BLaER1 treated with 17β-estradiol and CSF1 and Interleukin-3, amounts not matched to agents 10 nM and 100 nM (cell line): Measurements from ENCODE around the gene MAB21L4.

Experiments used
- H3K27ac ChIP-seq, 11 experiments: shearing (Covaris generic); formaldehyde crosslinking; 2 replicates each; pipeline ENCODE4 v1.8.1; 2022
- H3K27me3 ChIP-seq, 11 experiments: shearing (Covaris generic); formaldehyde crosslinking; 2 replicates each; pipeline ENCODE4 v1.8.1; 2022
- H3K36me3 ChIP-seq, 11 experiments: shearing (Covaris generic); formaldehyde crosslinking; 2 replicates each; pipeline ENCODE4 v1.8.1; 2022
- H3K4me1 ChIP-seq, 10 experiments: shearing (Covaris generic); formaldehyde crosslinking; 2 replicates each; pipeline ENCODE4 v1.8.1; 2022
- H3K4me2 ChIP-seq, 11 experiments: shearing (Covaris generic); formaldehyde crosslinking; 2 replicates each; pipeline ENCODE4 v1.8.1; 2022
- H3K4me3 ChIP-seq, 10 experiments: shearing (Covaris generic); formaldehyde crosslinking; 2 replicates each; pipeline ENCODE4 v1.8.1; 2022
- H3K9ac ChIP-seq, 11 experiments: shearing (Covaris generic); formaldehyde crosslinking; 2 replicates each; pipeline ENCODE4 v1.8.1; 2022
- H3K9me3 ChIP-seq, 11 experiments: shearing (Covaris generic); formaldehyde crosslinking; replicated peaks in 1 of 11; 2 replicates each; pipeline ENCODE4 v1.8.1; 2022
- H4K20me1 ChIP-seq, 11 experiments: shearing (Covaris generic); formaldehyde crosslinking; 2 replicates each; pipeline ENCODE4 v1.8.1; 2022
- Cebpa-rat ChIP-seq, 11 experiments: shearing (Covaris generic); IDR thresholded peaks; 2 replicates each; pipeline ENCODE4 v1.8.1; 2022

MAB21L4 gene

GRCh38 chr2:240915526-240916341 lies 19.8 kb upstream of the MAB21L4 start:
- Histone ChIP-seq H3K27me3 (peaks cover 0 to 24% (median 0%) of the 10 kb centered on the region in 11 experiments; a peak in 7 of 22 replicates), H3K9ac (peak overlapping the region in 7 of 11 experiments; percentile 15 to 58 (median 49); a peak in 9 of 22 replicates), H3K27ac (no peak overlapping the region), H3K36me3 (no peaks in the 10 kb centered on the region), H3K9me3 (no peaks in the 10 kb centered on the region), H3K4me2 (peak overlapping the region; percentile 74 to 95 (median 91)), H3K4me3 (peak overlapping the region in 8 of 10 experiments; percentile 5 to 63 (median 44); a peak in 12 of 20 replicates), H4K20me1 (peaks cover 0 to 31% (median 0%) of the 10 kb centered on the region in 11 experiments; a peak in 6 of 22 replicates), H3K4me1 (peaks cover 13 to 57% (median 32%) of the 10 kb centered on the region in 10 experiments; a peak in 19 of 20 replicates)
- TF ChIP-seq Cebpa-rat (IDR thresholded peaks at IDR 0.05) = no peak

GRCh38 chr2:240914645-240915525 lies 18.9 kb upstream of the MAB21L4 start:
- no peak overlapping the region for H3K27ac ChIP-seq
- H3K9me3 ChIP-seq = no peaks in the 10 kb centered on the region
- H3K4me1 ChIP-seq = peaks cover 13 to 64% (median 36%) of the 10 kb centered on the region in 10 experiments; a peak in 19 of 20 replicates
- H3K36me3 ChIP-seq = no peaks in the 10 kb centered on the region
- TF ChIP-seq Cebpa-rat (IDR thresholded peaks at IDR 0.05) = no peak
- H3K9ac ChIP-seq = no peak overlapping the region
- H3K27me3 ChIP-seq = peaks cover 0 to 24% (median 0%) of the 10 kb centered on the region in 11 experiments; a peak in 7 of 22 replicates
- H4K20me1 ChIP-seq = peaks cover 0 to 31% (median 0%) of the 10 kb centered on the region in 11 experiments; a peak in 6 of 22 replicates
- no peak overlapping the region for H3K4me3 ChIP-seq
- peak overlapping the region in 10 of 11 experiments; percentile 74 to 95 (median 91); a peak in 17 of 22 replicates for H3K4me2 ChIP-seq

- H3K4me3 ChIP-seq = no peak overlapping the region
- no peak for TF ChIP-seq Cebpa-rat (IDR thresholded peaks at IDR 0.05)
- H3K27ac ChIP-seq = no peak overlapping the region
- no peaks in the 10 kb centered on the region for H3K36me3 ChIP-seq
- H4K20me1 ChIP-seq = peaks cover 0 to 31% (median 0%) of the 10 kb centered on the region in 11 experiments; a peak in 6 of 22 replicates
- H3K4me2 ChIP-seq = peak overlapping the region in 6 of 11 experiments; percentile 4 to 92 (median 29); a peak in 7 of 22 replicates
- no peaks in the 10 kb centered on the region for H3K9me3 ChIP-seq
- H3K4me1 ChIP-seq = peaks cover 13 to 67% (median 36%) of the 10 kb centered on the region in 10 experiments; a peak in 19 of 20 replicates
- peaks cover 0 to 24% (median 0%) of the 10 kb centered on the region in 11 experiments; a peak in 7 of 22 replicates for H3K27me3 ChIP-seq
- no peak overlapping the region for H3K9ac ChIP-seq
These were observed 18.1 kb upstream of the MAB21L4 start for GRCh38 chr2:240913810-240914644.

GRCh38 chr2:240912878-240913809 lies 17.2 kb upstream of the MAB21L4 start:
- no peak for TF ChIP-seq Cebpa-rat (IDR thresholded peaks at IDR 0.05)
- peaks cover 0 to 31% (median 0%) of the 10 kb centered on the region in 11 experiments; a peak in 6 of 22 replicates for H4K20me1 ChIP-seq
- H3K4me3 ChIP-seq = no peak overlapping the region
- peak overlapping the region in 4 of 11 experiments; percentile 7 to 37 (median 16); a peak in 6 of 22 replicates for H3K4me2 ChIP-seq
- peak overlapping the region in 1 of 11 experiments; percentile 22; a peak in 1 of 22 replicates for H3K9ac ChIP-seq
- H3K27ac ChIP-seq = no peak overlapping the region
- H3K4me1 ChIP-seq = peaks cover 13 to 62% (median 32%) of the 10 kb centered on the region in 10 experiments; a peak in 19 of 20 replicates
- H3K36me3 ChIP-seq = no peaks in the 10 kb centered on the region
- peaks cover 0 to 24% (median 0%) of the 10 kb centered on the region in 11 experiments; a peak in 7 of 22 replicates for H3K27me3 ChIP-seq
- no peaks in the 10 kb centered on the region for H3K9me3 ChIP-seq

DNA sequence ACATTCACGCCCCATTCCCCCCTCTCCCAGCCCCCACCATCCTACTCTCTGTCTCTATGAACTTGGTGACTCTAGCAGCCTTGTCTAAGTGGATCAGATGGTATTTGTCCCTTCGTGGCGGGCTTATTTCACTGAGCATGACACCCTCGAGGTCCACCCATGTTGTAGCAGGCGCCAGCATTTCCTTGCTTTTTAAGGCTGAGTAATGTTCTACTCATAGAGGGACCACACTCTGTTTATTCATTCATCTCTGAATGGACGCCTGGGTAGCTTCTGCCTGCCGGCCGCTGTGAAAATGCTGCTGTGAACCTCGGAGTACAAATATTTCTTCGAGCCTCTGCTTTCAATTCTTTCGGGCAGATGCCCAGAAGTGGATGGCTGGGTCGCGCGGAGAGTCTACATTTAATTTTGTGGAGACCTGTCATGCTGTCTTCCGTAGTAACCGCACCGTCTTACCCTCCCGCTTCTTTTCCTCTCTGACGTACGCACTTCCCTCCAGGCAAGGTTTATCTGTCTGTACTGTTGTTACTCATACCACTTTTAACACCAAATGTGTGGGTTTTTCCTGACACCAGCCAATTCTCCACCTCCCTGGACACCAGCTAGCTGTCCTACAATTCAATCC lies 15.8 kb upstream of the MAB21L4 start:
- H3K9me3 ChIP-seq = no peaks in the 10 kb centered on the region
- no peaks in the 10 kb centered on the region for H3K36me3 ChIP-seq
- no peak overlapping the region for H3K4me3 ChIP-seq
- no peak for TF ChIP-seq Cebpa-rat (IDR thresholded peaks at IDR 0.05)
- H3K27ac ChIP-seq = no peak overlapping the region
- H3K4me2 ChIP-seq = no peak overlapping the region
- peaks cover 0 to 23% (median 0%) of the 10 kb centered on the region in 11 experiments; a peak in 5 of 22 replicates for H4K20me1 ChIP-seq
- no peak overlapping the region for H3K9ac ChIP-seq
- peaks cover 0 to 16% (median 0%) of the 10 kb centered on the region in 11 experiments; a peak in 7 of 22 replicates for H3K27me3 ChIP-seq
- peaks cover 9 to 54% (median 25%) of the 10 kb centered on the region in 10 experiments; a peak in 19 of 20 replicates for H3K4me1 ChIP-seq

GRCh38 chr2:240909216-240909974 lies 13.4 kb upstream of the MAB21L4 start:
- Histone ChIP-seq H3K9ac (no peak overlapping the region), H3K9me3 (no peaks in the 10 kb centered on the region), H3K4me2 (no peak overlapping the region), H4K20me1 (peaks cover 0 to 29% (median 17%) of the 10 kb centered on the region in 11 experiments; a peak in 12 of 22 replicates), H3K4me3 (no peak overlapping the region), H3K27ac (no peak overlapping the region), H3K36me3 (no peaks in the 10 kb centered on the region), H3K4me1 (peaks cover 14 to 59% (median 33%) of the 10 kb centered on the region in 10 experiments), H3K27me3 (peaks cover 0 to 5% (median 0%) of the 10 kb centered on the region in 11 experiments; a peak in 1 of 22 replicates)
- no peak for TF ChIP-seq Cebpa-rat (IDR thresholded peaks at IDR 0.05)
